Nephron (organoid): ENCODE results near the gene GLB1L2.
"Not testable (repeated sequence)": the region's sequence is repeated elsewhere in the genome, so short reads cannot be mapped to it uniquely, and the experiment has no call there.

Experiments
- H3K27ac Mint-ChIP-seq, 3 experiments: 2 replicates each; pipeline ENCODE4 v1.8.0; 2020; ENCODE audit warnings: mixed read lengths in 3 of 3, mild to moderate bottlenecking in 2 of 3, moderate library complexity in 1 of 3
- H3K27me3 Mint-ChIP-seq: 2 replicates; pipeline ENCODE4 v1.8.0; 2021; ENCODE audit warnings: low read depth, mild to moderate bottlenecking, moderate library complexity, mixed read lengths
- H3K36me3 Mint-ChIP-seq: 2 replicates; pipeline ENCODE4 v1.8.0; 2020; ENCODE audit warnings: low read depth, mixed read lengths
- H3K4me1 Mint-ChIP-seq: 2 replicates; pipeline ENCODE4 v1.8.0; 2020; ENCODE audit warnings: mixed read lengths
- H3K4me3 Mint-ChIP-seq, 3 experiments: 2 replicates each; pipeline ENCODE4 v1.8.0; 2020; ENCODE audit warnings: mild to moderate bottlenecking in 3 of 3, mixed read lengths in 3 of 3, moderate library complexity in 2 of 3
- H3K9me3 Mint-ChIP-seq: 2 replicates; pipeline ENCODE4 v1.8.0; 2020; ENCODE audit warnings: mixed read lengths
- TF ChIP-seq, protein P1 (sequence below), 3 experiments: fragments of 200-600 bp; sonication (generic); IDR thresholded peaks; one replicate each; pipeline ENCODE4 v1.5.0; 2021; ENCODE audit warnings: antibody characterized with exemption in 3 of 3; ENCODE audit not compliant: unreplicated experiment in 3 of 3

GLB1L2 gene

DNA sequence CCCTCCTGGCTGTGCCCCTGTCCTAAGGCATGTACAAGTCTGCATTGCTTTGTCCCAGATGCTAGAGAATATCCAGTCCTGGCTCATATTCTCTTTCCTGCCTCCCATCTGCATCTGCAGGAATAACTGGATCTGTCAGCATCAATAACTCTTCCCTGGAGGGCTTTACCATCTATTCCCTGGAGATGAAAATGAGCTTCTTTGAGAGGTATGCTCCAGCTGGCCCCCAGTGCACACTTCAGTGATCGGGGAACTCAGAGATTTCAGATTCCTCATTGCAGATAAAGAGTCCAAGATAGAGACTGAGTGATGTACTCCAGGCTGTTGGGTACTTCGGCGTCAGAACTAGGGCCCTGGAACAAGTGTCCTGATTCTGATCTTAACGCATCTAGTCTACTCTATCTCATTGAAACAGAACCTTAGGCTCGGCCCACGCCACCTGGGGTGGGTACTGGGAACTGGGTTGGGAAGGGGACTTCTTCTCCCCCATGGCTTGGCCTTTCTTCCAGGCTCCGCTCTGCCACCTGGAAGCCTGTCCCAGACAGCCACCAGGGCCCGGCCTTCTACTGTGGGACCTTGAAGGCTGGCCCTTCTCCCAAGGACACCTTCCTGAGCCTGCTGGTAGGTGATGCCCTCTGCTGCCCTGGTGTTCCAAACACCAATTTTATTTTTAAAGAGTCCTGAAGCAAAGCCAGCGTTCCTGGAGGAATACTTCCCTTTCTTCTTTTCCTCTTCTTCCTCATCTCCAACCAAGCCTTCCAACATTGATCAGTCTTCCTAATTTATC is 17.8 kb upstream of the GLB1L2 start:
- Mint-ChIP-seq H3K4me1 (no peaks in the 10 kb centered on the region), H3K27me3 (peaks cover 11% of the 10 kb centered on the region), H3K9me3 (peaks cover 19% of the 10 kb centered on the region), H3K27ac (no peak overlapping the region), H3K4me3 (no peak overlapping the region), H3K36me3 (no peaks in the 10 kb centered on the region)
- TF ChIP-seq, protein P1, sequence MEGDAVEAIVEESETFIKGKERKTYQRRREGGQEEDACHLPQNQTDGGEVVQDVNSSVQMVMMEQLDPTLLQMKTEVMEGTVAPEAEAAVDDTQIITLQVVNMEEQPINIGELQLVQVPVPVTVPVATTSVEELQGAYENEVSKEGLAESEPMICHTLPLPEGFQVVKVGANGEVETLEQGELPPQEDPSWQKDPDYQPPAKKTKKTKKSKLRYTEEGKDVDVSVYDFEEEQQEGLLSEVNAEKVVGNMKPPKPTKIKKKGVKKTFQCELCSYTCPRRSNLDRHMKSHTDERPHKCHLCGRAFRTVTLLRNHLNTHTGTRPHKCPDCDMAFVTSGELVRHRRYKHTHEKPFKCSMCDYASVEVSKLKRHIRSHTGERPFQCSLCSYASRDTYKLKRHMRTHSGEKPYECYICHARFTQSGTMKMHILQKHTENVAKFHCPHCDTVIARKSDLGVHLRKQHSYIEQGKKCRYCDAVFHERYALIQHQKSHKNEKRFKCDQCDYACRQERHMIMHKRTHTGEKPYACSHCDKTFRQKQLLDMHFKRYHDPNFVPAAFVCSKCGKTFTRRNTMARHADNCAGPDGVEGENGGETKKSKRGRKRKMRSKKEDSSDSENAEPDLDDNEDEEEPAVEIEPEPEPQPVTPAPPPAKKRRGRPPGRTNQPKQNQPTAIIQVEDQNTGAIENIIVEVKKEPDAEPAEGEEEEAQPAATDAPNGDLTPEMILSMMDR (IDR thresholded peaks at IDR 0.05; ENCODE audit: unreplicated experiment in 3 of 3) = no peak

DNA sequence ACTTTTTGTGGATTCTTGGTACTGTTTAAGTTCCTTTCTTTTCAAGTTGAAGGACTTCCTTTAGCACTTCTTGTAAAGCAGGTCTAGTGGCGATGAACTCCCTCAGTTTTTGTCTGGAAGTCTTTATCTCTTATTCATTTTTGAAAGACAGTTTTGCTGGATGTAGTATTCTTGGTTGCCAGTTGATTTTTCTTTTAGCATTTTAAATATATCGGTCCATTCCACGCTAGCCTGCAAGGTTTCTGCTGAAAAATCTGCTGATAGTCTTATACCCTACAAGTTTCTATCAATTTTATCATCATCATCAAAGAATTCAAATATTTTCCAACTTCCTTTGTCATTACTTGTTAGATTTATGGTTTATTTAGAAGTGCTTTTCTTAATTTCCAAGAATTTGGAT is 14.7 kb upstream of the GLB1L2 start:
- no peak overlapping the region for H3K27ac Mint-ChIP-seq
- no peak overlapping the region for H3K4me3 Mint-ChIP-seq
- TF ChIP-seq, protein P1 (IDR thresholded peaks at IDR 0.05; ENCODE audit: unreplicated experiment in 3 of 3) = no peak
- H3K4me1 Mint-ChIP-seq = no peaks in the 10 kb centered on the region
- H3K9me3 Mint-ChIP-seq = peaks cover 35% of the 10 kb centered on the region
- H3K27me3 Mint-ChIP-seq = no peaks in the 10 kb centered on the region
- no peaks in the 10 kb centered on the region for H3K36me3 Mint-ChIP-seq

DNA sequence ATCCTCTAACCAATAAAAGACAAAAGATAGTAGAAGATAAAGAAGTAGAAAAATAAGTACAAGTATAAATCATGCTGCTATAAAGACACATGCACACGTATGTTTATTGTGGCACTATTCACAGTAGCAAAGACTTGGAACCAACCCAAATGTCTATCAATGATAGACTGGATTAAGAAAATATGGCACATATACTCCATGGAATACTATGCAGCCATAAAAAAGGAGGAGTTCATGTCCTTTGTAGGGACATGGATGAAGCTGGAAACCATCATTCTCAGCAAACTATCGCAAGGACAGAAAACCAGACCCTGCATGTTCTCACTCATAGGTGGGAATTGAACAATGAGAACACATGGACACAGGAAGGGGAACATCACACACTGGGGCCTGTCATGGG is 10.4 kb upstream of the GLB1L2 start:
- not testable (repeated sequence) for H3K36me3 Mint-ChIP-seq, H3K4me3 Mint-ChIP-seq, H3K27ac Mint-ChIP-seq, H3K4me1 Mint-ChIP-seq
- H3K9me3 Mint-ChIP-seq = peaks cover 35% of the 10 kb centered on the region
- peaks cover 11% of the 10 kb centered on the region for H3K27me3 Mint-ChIP-seq

DNA sequence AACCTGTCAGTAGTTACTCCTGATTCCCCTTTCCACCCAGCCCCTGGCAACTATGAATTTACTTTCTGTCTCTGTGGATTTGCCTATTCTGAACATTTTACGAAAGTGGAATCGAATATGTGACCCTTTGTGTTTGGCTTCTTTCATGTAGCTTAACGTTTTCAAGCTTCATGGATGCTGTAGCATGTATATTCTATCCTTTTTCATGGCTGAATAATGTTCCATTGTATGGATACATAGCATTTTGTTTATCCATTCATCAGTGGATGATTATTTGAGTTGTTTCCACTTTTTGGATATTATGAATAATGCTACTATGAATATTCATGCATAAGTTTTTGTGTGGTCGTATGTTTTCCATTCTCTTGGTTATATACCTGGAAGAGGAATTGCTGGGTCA is 9.2 kb upstream of the GLB1L2 start:
- peaks cover 25% of the 10 kb centered on the region for H3K9me3 Mint-ChIP-seq
- peaks cover 18% of the 10 kb centered on the region for H3K27me3 Mint-ChIP-seq
- H3K27ac Mint-ChIP-seq = no peak overlapping the region
- TF ChIP-seq, protein P1 (IDR thresholded peaks at IDR 0.05; ENCODE audit: unreplicated experiment in 3 of 3) = no peak
- no peaks in the 10 kb centered on the region for H3K36me3 Mint-ChIP-seq
- no peak overlapping the region for H3K4me3 Mint-ChIP-seq
- H3K4me1 Mint-ChIP-seq = no peaks in the 10 kb centered on the region

DNA sequence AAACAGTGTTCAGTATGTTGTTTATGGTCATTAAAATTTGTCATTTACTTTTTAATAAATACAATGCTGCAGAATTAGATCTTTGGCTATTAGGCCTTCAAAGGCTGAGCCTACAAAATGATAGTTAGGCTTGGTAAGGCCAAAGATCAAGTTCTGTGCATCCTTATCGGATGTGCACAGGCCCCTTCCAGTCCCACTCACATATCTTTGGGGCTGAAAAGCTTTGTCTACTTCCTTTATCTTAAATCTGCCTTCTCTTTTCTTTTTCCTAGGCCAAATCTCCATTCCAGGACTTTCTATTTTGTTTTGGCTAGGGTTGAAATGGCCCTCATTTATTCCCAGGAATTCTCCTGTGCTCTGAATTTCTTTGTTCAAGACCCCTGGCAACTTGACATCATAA is 3.4 kb upstream of the GLB1L2 start:
- peaks cover 9% of the 10 kb centered on the region for H3K4me1 Mint-ChIP-seq
- H3K27me3 Mint-ChIP-seq = peaks cover 55% of the 10 kb centered on the region
- no peaks in the 10 kb centered on the region for H3K36me3 Mint-ChIP-seq
- TF ChIP-seq, protein P1 (IDR thresholded peaks at IDR 0.05; ENCODE audit: unreplicated experiment in 3 of 3) = no peak
- no peak overlapping the region for H3K4me3 Mint-ChIP-seq
- H3K27ac Mint-ChIP-seq = peak overlapping the region; percentile 53 to 95 (median 94)
- H3K9me3 Mint-ChIP-seq = peaks cover 2% of the 10 kb centered on the region

DNA sequence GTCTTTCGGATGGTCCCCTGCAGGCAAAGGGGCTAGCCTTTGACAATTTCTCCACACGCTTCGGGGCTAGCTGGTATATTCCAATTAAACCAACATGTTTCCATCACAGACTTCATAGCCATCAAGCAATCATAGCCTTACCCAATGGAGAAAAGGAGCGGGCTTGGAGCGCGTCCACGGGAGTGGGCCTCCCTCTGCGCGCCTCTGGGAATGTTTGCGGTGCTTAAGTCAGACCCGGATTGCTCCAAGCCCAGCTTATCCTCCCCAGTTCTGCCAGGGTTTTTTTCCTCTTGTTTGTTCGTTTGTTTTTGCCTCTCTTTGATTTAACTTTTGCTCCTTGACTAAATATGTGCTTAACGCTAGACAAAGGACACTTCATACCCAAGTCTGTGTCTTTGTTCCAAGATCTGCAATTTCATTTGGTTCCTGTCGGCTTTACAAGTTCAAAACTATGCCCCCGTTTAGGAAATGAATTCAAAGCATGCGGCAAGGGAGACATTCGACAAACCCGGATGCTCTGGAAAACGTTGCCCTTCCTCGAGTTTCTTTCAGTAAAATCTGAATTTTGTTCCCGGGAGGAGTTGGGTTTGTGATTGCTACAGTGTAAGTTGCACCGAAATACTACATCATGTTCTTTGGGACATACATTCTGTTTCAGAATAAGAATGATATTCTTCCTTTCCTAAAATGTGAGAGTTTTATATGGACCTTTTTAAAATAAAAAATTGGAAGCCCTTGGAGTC is 1.0 kb upstream of the GLB1L2 start:
- Mint-ChIP-seq H3K4me1 (peaks cover 9% of the 10 kb centered on the region), H3K4me3 (peak overlapping the region; percentile 84 to 89 (median 87)), H3K36me3 (no peaks in the 10 kb centered on the region), H3K27ac (no peak overlapping the region), H3K27me3 (peaks cover 72% of the 10 kb centered on the region), H3K9me3 (peaks cover 2% of the 10 kb centered on the region)
- TF ChIP-seq, protein P1 (IDR thresholded peaks at IDR 0.05; ENCODE audit: unreplicated experiment in 3 of 3) = no peak
